Caco-2 (cell line): ENCODE data around the gene ANTXR2. TPM values are rescaled to one million over a fixed set of nuclear protein-coding genes. Genes with fewer than 3 reads are reported as not detected.

Experiments
- BruUV-seq: library from RNA; stranded (reverse); fragments of 400-500 nt; replicated peaks from 2 replicates; lab custom pipeline; 2021; lab: Mats Ljungman, UMichigan
- CTCF ChIA-PET: fragments of 300-600 bp; sonication (Branson Sonifier 250); formaldehyde crosslinking; loops from one replicate; lab custom pipeline; 2022; ENCODE audit warnings: antibody characterized with exemption; lab: Charles Lee
- POLR2A ChIA-PET: fragments of 300-600 bp; sonication (Branson Sonifier 250); formaldehyde crosslinking; loops from one replicate; lab custom pipeline; 2022; ENCODE audit warnings: antibody characterized with exemption; lab: Charles Lee
- DNase-seq, 2 experiments: peaks; one replicate each; pipeline versions ENCODE4 v3.0.0 to v3.0.0-alpha.2; 2020 to 2022
- H3K27me3 ChIP-seq: replicated peaks from 2 replicates; pipeline ENCODE4 v1.6.0; 2011; ENCODE audit warnings: low read length; ENCODE audit not compliant: control insufficient read depth, insufficient read depth
- H3K36me3 ChIP-seq: 2 replicates; pipeline ENCODE4 v1.5.1; 2011; ENCODE audit warnings: low read length; ENCODE audit not compliant: control insufficient read depth, insufficient read depth
- H3K4me1 ChIP-seq: fragments of 250-450 bp; sonication (Bioruptor Pico); 2 replicates; pipeline ENCODE4 v1.5.1; 2020; ENCODE audit warnings: mild to moderate bottlenecking
- H3K4me3 ChIP-seq: 2 replicates; pipeline ENCODE4 v1.5.1; 2011; ENCODE audit warnings: low read depth, mild to moderate bottlenecking, control low read depth, low read length
- H3K9me3 ChIP-seq: fragments of 250-450 bp; sonication (Bioruptor Pico); 2 replicates; pipeline ENCODE4 v1.5.1; 2020; ENCODE audit warnings: mild to moderate bottlenecking, moderate library complexity
- H3K27ac Mint-ChIP-seq: one replicate; pipeline ENCODE4 v1.8.0; 2022; ENCODE audit warnings: mixed read lengths; ENCODE audit not compliant: unreplicated experiment
- H3K27me3 Mint-ChIP-seq: one replicate; pipeline ENCODE4 v1.8.0; 2022; ENCODE audit warnings: mixed read lengths; ENCODE audit not compliant: insufficient read depth, unreplicated experiment
- H3K36me3 Mint-ChIP-seq: one replicate; pipeline ENCODE4 v1.8.0; 2022; ENCODE audit warnings: mild to moderate bottlenecking, mixed read lengths; ENCODE audit not compliant: insufficient read depth, unreplicated experiment
- H3K4me1 Mint-ChIP-seq: one replicate; pipeline ENCODE4 v1.8.0; 2022; ENCODE audit warnings: low read depth, mixed read lengths; ENCODE audit not compliant: unreplicated experiment
- H3K4me3 Mint-ChIP-seq: one replicate; pipeline ENCODE4 v1.8.0; 2022; ENCODE audit warnings: mild to moderate bottlenecking, moderate library complexity, mixed read lengths; ENCODE audit not compliant: unreplicated experiment
- H3K9me3 Mint-ChIP-seq: one replicate; pipeline ENCODE4 v1.8.0; 2022; ENCODE audit warnings: mixed read lengths; ENCODE audit not compliant: unreplicated experiment
- CTCF ChIP-seq, 2 experiments: fragments of 200-600 bp in 1 of 2; IDR thresholded peaks; 1 replicate in 1 of 2; 2 replicates in 1 of 2; pipeline versions ENCODE4 v1.5.1 to v1.8.0; 2011 to 2022; ENCODE audit warnings: antibody characterized with exemption in 1 of 2, control low read depth in 1 of 2, inconsistent platforms in 1 of 2, low read depth in 1 of 2, low read length in 1 of 2, mild to moderate bottlenecking in 1 of 2, moderate library complexity in 1 of 2; ENCODE audit not compliant: insufficient read depth in 1 of 2, severe bottlenecking in 1 of 2, unreplicated experiment in 1 of 2
- intact Hi-C: fragments of 100-400 bp; cut with micrococcal nuclease; formaldehyde crosslinking; loops from one replicate; pipeline ENCODE4 v1.10.0; 2022; ENCODE audit not compliant: unreplicated experiment
- total RNA-seq: library from RNA; stranded (reverse); gene quantifications from 2 replicates; pipeline ENCODE4 v1.2.3, GENCODE V29; 2022

ANTXR2 gene
- total RNA-seq, 1 experiment from 2014 or later = 1.4 TPM

- Mint-ChIP-seq H3K4me1 (no peaks in the 10 kb centered on the region), H3K9me3 (no peaks in the 10 kb centered on the region), H3K4me3 (no peak overlapping the region), H3K27ac (no peak overlapping the region), H3K27me3 (no peaks in the 10 kb centered on the region), H3K36me3 (no peaks in the 10 kb centered on the region)
- TF ChIP-seq CTCF (IDR thresholded peaks at IDR 0.05; ENCODE audit: insufficient read depth in 1 of 2, low read depth in 1 of 2, low read length in 1 of 2, severe bottlenecking in 1 of 2, unreplicated experiment in 1 of 2) = no peak
- H3K4me1 ChIP-seq = no peaks in the 10 kb centered on the region
- BruUV-seq = no TSS peak
- intact Hi-C loops = no loop called here
- H3K4me3 ChIP-seq = no peak overlapping the region
- POLR2A ChIA-PET = no interaction called here
- DNase-seq = no peak
- H3K9me3 ChIP-seq = no peaks in the 10 kb centered on the region
- CTCF ChIA-PET = no interaction called here
- no peaks in the 10 kb centered on the region for H3K27me3 ChIP-seq
- H3K36me3 ChIP-seq = no peaks in the 10 kb centered on the region
Observed at GRCh38 chr4:80017125-80017854, 55.7 kb downstream of the ANTXR2 start.

- no peak for TF ChIP-seq CTCF (IDR thresholded peaks at IDR 0.05; ENCODE audit: insufficient read depth in 1 of 2, low read depth in 1 of 2, low read length in 1 of 2, severe bottlenecking in 1 of 2, unreplicated experiment in 1 of 2)
- no peak overlapping the region for H3K27ac Mint-ChIP-seq
- H3K4me1 ChIP-seq = no peaks in the 10 kb centered on the region
- H3K4me3 ChIP-seq = no peak overlapping the region
- H3K36me3 ChIP-seq = no peaks in the 10 kb centered on the region
- no peaks in the 10 kb centered on the region for H3K9me3 ChIP-seq
- no peaks in the 10 kb centered on the region for H3K36me3 Mint-ChIP-seq
- DNase-seq = no peak
- CTCF ChIA-PET = no interaction called here
- no peaks in the 10 kb centered on the region for H3K4me1 Mint-ChIP-seq
- BruUV-seq = no TSS peak
- no peaks in the 10 kb centered on the region for H3K27me3 ChIP-seq
- no peaks in the 10 kb centered on the region for H3K27me3 Mint-ChIP-seq
- no peaks in the 10 kb centered on the region for H3K9me3 Mint-ChIP-seq
- H3K4me3 Mint-ChIP-seq = no peak overlapping the region
- intact Hi-C loops = no loop called here
- POLR2A ChIA-PET = no interaction called here
Observed at GRCh38 chr4:80016506-80016905, 56.5 kb downstream of the ANTXR2 start.

GRCh38 chr4:80015407-80016189 lies 57.4 kb downstream of the ANTXR2 start:
- Mint-ChIP-seq H3K4me3 (no peak overlapping the region), H3K9me3 (no peaks in the 10 kb centered on the region), H3K27ac (no peak overlapping the region), H3K27me3 (no peaks in the 10 kb centered on the region), H3K36me3 (no peaks in the 10 kb centered on the region), H3K4me1 (no peaks in the 10 kb centered on the region)
- Histone ChIP-seq H3K4me3 (no peak overlapping the region), H3K9me3 (no peaks in the 10 kb centered on the region), H3K27me3 (no peaks in the 10 kb centered on the region), H3K4me1 (no peaks in the 10 kb centered on the region), H3K36me3 (no peaks in the 10 kb centered on the region)
- DNase-seq = no peak
- POLR2A ChIA-PET = no interaction called here
- no peak for TF ChIP-seq CTCF (IDR thresholded peaks at IDR 0.05; ENCODE audit: insufficient read depth in 1 of 2, low read depth in 1 of 2, low read length in 1 of 2, severe bottlenecking in 1 of 2, unreplicated experiment in 1 of 2)
- CTCF ChIA-PET = no interaction called here
- BruUV-seq = no TSS peak
- intact Hi-C loops = no loop called here
